ENCODE results near the gene DMXL1.

DMXL1 gene

GRCh38 chr5:119031905-119032304 lies 39.0 kb upstream of the DMXL1 start:
- Histone ChIP-seq H3K9ac (ENCODE audit: low read length) (no peak overlapping the region), H3K4me3 (ENCODE audit: low read depth, low read length, poor library complexity, severe bottlenecking) (no peak overlapping the region), H3K27ac (ENCODE audit: low read depth, low read length, poor library complexity, severe bottlenecking) (peak overlapping the region; percentile 90)

GRCh38 chr5:119032656-119033055 lies 38.2 kb upstream of the DMXL1 start:
- H3K4me3 ChIP-seq (ENCODE audit: low read depth, low read length, poor library complexity, severe bottlenecking): no peak overlapping the region
- H3K9me3 ChIP-seq (ENCODE audit: low read length): no peaks in the 10 kb centered on the region
- no peaks in the 10 kb centered on the region for H3K9me2 ChIP-seq (ENCODE audit: low read depth, low read length)
- H3K36me3 ChIP-seq (ENCODE audit: insufficient read depth, low read length): no peaks in the 10 kb centered on the region
- H3F3A ChIP-seq (ENCODE audit: insufficient read depth, low read length): no peaks in the 10 kb centered on the region
- H3K27ac ChIP-seq (ENCODE audit: low read depth, low read length, poor library complexity, severe bottlenecking): peak overlapping the region; percentile 90
- H3K4me1 ChIP-seq (ENCODE audit: insufficient read depth, low read length, severe bottlenecking): peaks cover 45% of the 10 kb centered on the region
- peak overlapping the region; percentile 12; the same call in 1 of the 2 replicates for H3K4me2 ChIP-seq (ENCODE audit: low read length)
- no peaks in the 10 kb centered on the region for H3K27me3 ChIP-seq (ENCODE audit: insufficient read depth, low read length)
- no peak overlapping the region for H3K9ac ChIP-seq (ENCODE audit: low read length)
- H4K20me1 ChIP-seq (ENCODE audit: insufficient read depth, low read length): no peaks in the 10 kb centered on the region
- 0 out of 2 replicates have a peak overlapping the region, but pooled peaks have one; percentile 21 for H2AFZ ChIP-seq (ENCODE audit: low read length)
- H3K79me2 ChIP-seq (ENCODE audit: insufficient read depth, low read length): no peaks in the 10 kb centered on the region
- TF ChIP-seq CTCF (IDR thresholded peaks at IDR 0.05; ENCODE audit: low read length) (no peak), EZH2 (IDR thresholded peaks at IDR 0.05; ENCODE audit: borderline replicate concordance, low read length) (no peak)

More at GRCh38 chr5:119031905-119032304, 39.0 kb upstream of the DMXL1 start:
- Histone ChIP-seq H3K4me1 (ENCODE audit: insufficient read depth, low read length, severe bottlenecking) (peaks cover 45% of the 10 kb centered on the region), H3K36me3 (ENCODE audit: insufficient read depth, low read length) (no peaks in the 10 kb centered on the region), H3K27me3 (ENCODE audit: insufficient read depth, low read length) (no peaks in the 10 kb centered on the region), H3F3A (ENCODE audit: insufficient read depth, low read length) (no peaks in the 10 kb centered on the region), H3K9me2 (ENCODE audit: low read depth, low read length) (no peaks in the 10 kb centered on the region), H3K4me2 (ENCODE audit: low read length) (peak overlapping the region; percentile 44), H3K79me2 (ENCODE audit: insufficient read depth, low read length) (no peaks in the 10 kb centered on the region), H4K20me1 (ENCODE audit: insufficient read depth, low read length) (no peaks in the 10 kb centered on the region), H2AFZ (ENCODE audit: low read length) (no peak overlapping the region), H3K9me3 (ENCODE audit: low read length) (no peaks in the 10 kb centered on the region)
- TF ChIP-seq CTCF (IDR thresholded peaks at IDR 0.05; ENCODE audit: low read length) (no peak), EZH2 (IDR thresholded peaks at IDR 0.05; ENCODE audit: borderline replicate concordance, low read length) (no peak)

GRCh38 chr5:119033135-119033534 lies 37.8 kb upstream of the DMXL1 start:
- no peaks in the 10 kb centered on the region for H3K79me2 ChIP-seq (ENCODE audit: insufficient read depth, low read length)
- H3K4me1 ChIP-seq (ENCODE audit: insufficient read depth, low read length, severe bottlenecking): peaks cover 43% of the 10 kb centered on the region
- no peak overlapping the region for H2AFZ ChIP-seq (ENCODE audit: low read length)
- no peak overlapping the region for H3K9ac ChIP-seq (ENCODE audit: low read length)
- H3K9me3 ChIP-seq (ENCODE audit: low read length): no peaks in the 10 kb centered on the region
- no peaks in the 10 kb centered on the region for H3K27me3 ChIP-seq (ENCODE audit: insufficient read depth, low read length)
- TF ChIP-seq EZH2 (IDR thresholded peaks at IDR 0.05; ENCODE audit: borderline replicate concordance, low read length) (no peak), CTCF (IDR thresholded peaks at IDR 0.05; ENCODE audit: low read length) (no peak)
- H3K4me3 ChIP-seq (ENCODE audit: low read depth, low read length, poor library complexity, severe bottlenecking): no peak overlapping the region
- H3K9me2 ChIP-seq (ENCODE audit: low read depth, low read length): no peaks in the 10 kb centered on the region
- no peaks in the 10 kb centered on the region for H3F3A ChIP-seq (ENCODE audit: insufficient read depth, low read length)
- no peak overlapping the region for H3K4me2 ChIP-seq (ENCODE audit: low read length)
- no peaks in the 10 kb centered on the region for H4K20me1 ChIP-seq (ENCODE audit: insufficient read depth, low read length)
- peak overlapping the region; percentile 90 for H3K27ac ChIP-seq (ENCODE audit: low read depth, low read length, poor library complexity, severe bottlenecking)
- no peaks in the 10 kb centered on the region for H3K36me3 ChIP-seq (ENCODE audit: insufficient read depth, low read length)
